Stimulated activated CD4-positive, alpha-beta T cell treated with anti-CD3 and anti-CD28 coated beads, Interleukin-2, amount 100 ng/mL, for 48 hours (primary cell): ENCODE measurements around the gene LRRC74B.
"Not testable (repeated sequence)": the region's sequence is repeated elsewhere in the genome, so short reads cannot be mapped to it uniquely, and the experiment has no call there.

Experiments used
- DNase-seq, 2 donors: peaks; one replicate each; pipeline ENCODE4 v3.0.0-alpha.2; 2020

LRRC74B gene

GRCh38 chr22:21077884-21078508, 32.2 kb downstream of the LRRC74B start:
- no peak for DNase-seq

GRCh38 chr22:21078916-21079315, 33.2 kb downstream of the LRRC74B start:
- DNase-seq, result no peak

GRCh38 chr22:21079493-21079892, 33.7 kb downstream of the LRRC74B start:
- DNase-seq, result no peak

GRCh38 chr22:21080435-21081137, 34.8 kb downstream of the LRRC74B start:
- DNase-seq, result no peak

GRCh38 chr22:21082248-21082647, 36.5 kb downstream of the LRRC74B start:
- no peak for DNase-seq

GRCh38 chr22:21087119-21087518, 41.4 kb downstream of the LRRC74B start:
- no peak for DNase-seq

GRCh38 chr22:21087926-21088325, 42.2 kb downstream of the LRRC74B start:
- DNase-seq, result not testable (repeated sequence)

GRCh38 chr22:21091220-21091619, 45.5 kb downstream of the LRRC74B start:
- not testable (repeated sequence) for DNase-seq

- no peak for DNase-seq
These were observed 47.2 kb downstream of the LRRC74B start for GRCh38 chr22:21092797-21093554.

GRCh38 chr22:21093555-21094137, 47.9 kb downstream of the LRRC74B start:
- not testable (repeated sequence) for DNase-seq

- no peak for DNase-seq
These were observed 49.4 kb downstream of the LRRC74B start for GRCh38 chr22:21094911-21095772.

- DNase-seq, result no peak
These were observed 50.0 kb downstream of the LRRC74B start for GRCh38 chr22:21095773-21096107.

GRCh38 chr22:21096878-21097277, 51.1 kb downstream of the LRRC74B start:
- not testable (repeated sequence) for DNase-seq

- DNase-seq, result no peak
These were observed 52.4 kb downstream of the LRRC74B start for GRCh38 chr22:21098099-21098671.

GRCh38 chr22:21099578-21099977, 53.8 kb downstream of the LRRC74B start:
- DNase-seq, result no peak

- DNase-seq, result no peak
These were observed 54.6 kb downstream of the LRRC74B start for GRCh38 chr22:21100149-21101032.

GRCh38 chr22:21101877-21102638, 56.3 kb downstream of the LRRC74B start:
- DNase-seq, result no peak

- DNase-seq, result peak; percentile 82 to 86
These were observed 57.0 kb downstream of the LRRC74B start for GRCh38 chr22:21102659-21103267.

- no peak for DNase-seq
These were observed 57.9 kb downstream of the LRRC74B start for GRCh38 chr22:21103633-21104032.

- DNase-seq, result no peak
These were observed 58.5 kb downstream of the LRRC74B start for GRCh38 chr22:21104126-21104691.
